Measurements from ENCODE around the gene TEX55. TPM values are rescaled to one million over a fixed set of nuclear protein-coding genes. Genes with fewer than 3 reads are reported as not detected.
"Not testable (repeated sequence)": the region's sequence is repeated elsewhere in the genome, so short reads cannot be mapped to it uniquely, and the experiment has no call there.

TEX55 gene
- total RNA-seq, 1 donor from 2014 or later = not detected

DNA sequence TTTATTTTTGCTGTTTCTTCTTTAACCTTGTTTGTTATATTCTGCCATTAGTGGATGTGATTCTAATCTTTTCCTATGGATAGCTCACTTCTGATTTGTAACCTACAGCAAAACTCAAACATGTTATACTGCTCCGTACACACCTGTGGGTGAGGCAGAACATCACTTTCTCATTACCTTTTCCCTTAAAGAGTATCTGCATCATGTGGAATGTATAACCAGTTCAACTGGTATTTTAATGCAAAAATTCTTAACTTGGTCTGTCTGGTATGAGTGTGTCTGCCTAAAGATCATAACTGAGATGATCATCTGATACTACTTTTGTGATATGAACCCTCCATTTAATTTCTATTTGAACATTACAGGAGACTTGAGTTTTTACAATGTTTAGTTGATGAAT lies 14.4 kb downstream of the TEX55 start:
- DNase-seq (ENCODE audit: low read depth in 2 of 2) = no peak

- no peak for DNase-seq (ENCODE audit: low read depth in 2 of 2)
Observed at GRCh38 chr3:119160815-119161214, 14.8 kb downstream of the TEX55 start.

GRCh38 chr3:119161240-119161639 lies 15.3 kb downstream of the TEX55 start:
- no peak for DNase-seq (ENCODE audit: low read depth in 2 of 2)

DNA sequence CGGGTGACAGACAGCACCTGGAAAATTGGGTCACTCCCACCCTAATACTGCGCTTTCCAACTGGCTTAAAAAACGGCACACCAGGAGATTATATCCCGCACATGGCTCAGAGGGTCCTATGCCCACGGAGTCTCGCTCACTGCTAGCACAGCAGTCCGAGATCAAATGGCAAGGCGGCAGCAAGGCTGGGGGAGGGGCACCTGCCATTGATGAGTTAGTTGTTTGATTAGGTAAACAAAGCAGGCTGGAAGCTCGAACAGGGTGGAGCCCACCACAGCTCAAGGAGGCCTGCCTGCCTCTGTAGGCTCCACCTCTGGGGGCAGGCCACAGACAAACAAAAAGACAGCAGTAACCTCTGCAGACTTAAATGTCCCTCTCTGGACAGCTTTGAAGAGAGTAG lies 18.8 kb downstream of the TEX55 start:
- DNase-seq (ENCODE audit: low read depth in 2 of 2) = not testable (repeated sequence)

GRCh38 chr3:119170821-119171220 lies 24.9 kb downstream of the TEX55 start:
- no peak for DNase-seq (ENCODE audit: low read depth in 2 of 2)

GRCh38 chr3:119173325-119173724 lies 27.4 kb downstream of the TEX55 start, which contains the start of gene UPK1B:
Gene UPK1B, plus strand, starts transcription at chr3:119173598. Its CDS starts 13,144 bp downstream, at chr3:119186742.
- no peak for DNase-seq (ENCODE audit: low read depth in 2 of 2)

DNA sequence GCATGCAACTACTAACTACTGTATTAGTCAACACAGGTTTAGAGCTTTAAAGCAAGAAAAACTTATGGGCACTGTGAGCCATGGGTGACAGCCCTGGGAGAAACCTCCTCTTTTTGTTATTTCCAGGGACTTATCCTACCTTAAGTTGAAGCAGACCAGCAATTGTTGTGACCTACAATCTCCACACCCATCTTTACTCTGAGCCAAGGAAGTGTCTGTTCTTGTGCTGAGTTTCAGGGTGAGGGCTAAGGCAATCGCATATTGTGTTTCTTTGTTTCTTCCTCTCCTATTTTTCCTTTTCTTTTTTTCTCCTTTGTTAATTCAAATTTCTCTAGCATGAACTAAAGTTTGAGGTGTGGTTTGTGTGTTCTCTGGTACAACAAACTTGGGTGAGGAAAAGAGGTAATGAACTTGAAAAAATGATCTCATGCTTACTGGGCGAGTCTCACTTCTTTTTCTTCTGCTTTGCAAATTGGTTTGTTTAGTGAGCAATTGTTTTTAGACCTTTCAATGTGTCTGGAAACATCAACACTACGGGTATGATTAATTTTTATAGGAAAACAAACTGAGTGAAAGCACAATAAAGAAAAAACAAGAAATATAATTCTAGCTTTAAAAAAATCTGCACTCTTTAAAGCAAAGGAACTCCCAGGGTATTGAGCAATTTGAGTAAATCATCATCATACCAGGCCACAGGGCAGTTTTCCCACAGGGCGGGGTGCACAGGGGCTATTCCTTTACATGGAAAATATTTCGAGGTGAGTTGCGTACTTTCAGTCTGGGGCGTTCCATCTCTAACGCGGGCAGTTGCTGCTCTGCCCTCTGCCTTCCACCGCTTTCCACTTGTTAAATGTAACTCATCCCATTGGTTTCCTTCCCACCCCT lies 30.1 kb downstream of the TEX55 start:
- no peak for DNase-seq (ENCODE audit: low read depth in 2 of 2)

DNA sequence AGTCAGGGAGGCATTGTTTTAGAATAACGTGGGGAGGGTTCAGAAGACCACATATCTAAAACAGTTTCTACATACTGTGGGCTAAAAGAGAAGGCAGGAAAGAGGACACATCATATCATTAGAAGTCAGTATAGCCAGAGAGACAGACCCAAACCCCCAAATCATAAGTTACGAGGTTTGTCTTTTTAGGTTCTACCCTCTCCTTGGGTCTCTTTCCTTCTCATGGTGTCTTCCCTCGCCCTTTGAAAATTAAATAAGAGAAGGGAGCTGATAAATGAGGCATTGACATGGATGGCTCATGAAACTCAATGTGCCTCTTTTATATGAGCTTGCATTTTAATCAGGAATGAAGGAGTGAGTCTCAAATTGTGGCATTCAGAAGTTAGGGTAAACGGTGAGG lies 30.8 kb downstream of the TEX55 start:
- no peak for DNase-seq (ENCODE audit: low read depth in 2 of 2)

DNA sequence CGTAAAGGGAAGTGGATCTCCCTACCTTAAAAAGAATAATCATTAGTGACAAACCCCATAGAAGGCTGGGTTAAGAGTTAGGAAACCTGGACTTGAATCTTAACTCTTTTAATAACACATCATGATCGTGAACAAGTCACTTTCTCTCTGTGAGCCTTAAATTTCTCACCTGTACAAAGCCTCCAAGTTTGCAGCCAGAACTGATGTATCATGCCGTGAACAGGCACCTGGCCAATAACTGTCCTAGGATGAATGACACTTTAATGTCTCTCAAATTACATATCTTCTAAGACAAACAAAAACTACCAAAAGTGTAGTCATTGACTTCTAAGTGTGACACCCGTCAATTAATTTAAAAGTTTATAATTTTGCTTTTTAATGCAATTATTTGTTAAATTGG lies 31.4 kb downstream of the TEX55 start:
- no peak for DNase-seq (ENCODE audit: low read depth in 2 of 2)

DNA sequence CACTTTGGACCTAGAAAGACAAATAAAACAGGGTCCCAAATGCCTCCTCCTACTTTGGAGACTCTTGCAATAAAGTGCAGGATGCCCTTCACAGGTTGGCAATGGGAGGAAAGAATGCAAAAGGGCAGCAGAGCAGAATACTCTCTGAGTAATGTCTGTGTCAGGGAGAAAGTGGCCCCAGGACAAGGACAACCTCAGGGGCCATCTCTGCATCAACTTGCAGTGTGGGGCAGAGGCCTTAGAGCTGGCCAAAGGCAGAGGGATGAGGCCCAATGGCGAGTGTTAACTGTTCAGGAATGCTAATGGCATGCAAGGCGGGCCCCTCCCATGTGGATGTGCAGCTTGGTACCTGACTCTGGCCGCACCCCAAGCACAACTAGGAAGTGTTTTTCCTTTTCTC lies 35.8 kb downstream of the TEX55 start:
- DNase-seq (ENCODE audit: low read depth in 2 of 2) = no peak

GRCh38 chr3:119184111-119184510 lies 38.1 kb downstream of the TEX55 start:
- no peak for DNase-seq (ENCODE audit: low read depth in 2 of 2)

DNA sequence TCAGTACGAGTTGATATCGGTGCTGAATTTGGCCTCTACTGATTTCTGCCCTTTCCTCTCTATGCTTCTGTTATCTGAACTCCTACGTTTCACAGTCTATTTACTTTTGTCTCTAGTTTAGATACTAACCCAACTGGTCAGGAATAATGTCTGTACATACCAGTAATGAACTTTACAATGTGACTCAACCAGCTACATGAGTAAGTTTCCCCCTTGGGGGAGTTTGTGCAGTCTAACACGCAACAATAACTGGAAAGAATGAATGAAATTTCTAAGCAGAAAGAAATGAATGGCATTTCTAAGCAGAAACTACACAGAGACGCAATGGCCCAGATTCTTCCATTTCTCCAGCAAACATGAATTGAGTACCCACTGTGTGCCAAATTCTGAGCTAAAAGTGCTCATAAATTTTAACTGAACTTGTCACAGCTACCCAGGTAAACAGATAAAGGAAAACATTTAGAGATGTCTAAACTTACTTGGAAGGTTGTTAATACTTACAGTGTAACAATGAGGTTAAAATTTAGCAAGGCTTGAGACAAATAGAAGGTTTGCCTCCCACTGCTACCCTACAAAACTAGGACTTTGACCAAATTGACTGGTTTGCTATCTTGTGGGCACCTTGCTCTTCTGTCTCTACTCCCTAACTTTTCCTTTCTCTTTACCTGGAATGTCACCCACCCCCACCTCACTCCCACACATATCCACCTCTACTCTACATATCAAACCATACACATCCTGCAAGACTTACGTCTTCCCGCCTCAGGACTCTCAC lies 39.0 kb downstream of the TEX55 start:
- DNase-seq (ENCODE audit: low read depth in 2 of 2) = no peak

- no peak for DNase-seq (ENCODE audit: low read depth in 2 of 2)
Observed at GRCh38 chr3:119187266-119187665, 41.3 kb downstream of the TEX55 start.

GRCh38 chr3:119191800-119192199 lies 45.8 kb downstream of the TEX55 start:
- DNase-seq (ENCODE audit: low read depth in 2 of 2) = no peak

DNA sequence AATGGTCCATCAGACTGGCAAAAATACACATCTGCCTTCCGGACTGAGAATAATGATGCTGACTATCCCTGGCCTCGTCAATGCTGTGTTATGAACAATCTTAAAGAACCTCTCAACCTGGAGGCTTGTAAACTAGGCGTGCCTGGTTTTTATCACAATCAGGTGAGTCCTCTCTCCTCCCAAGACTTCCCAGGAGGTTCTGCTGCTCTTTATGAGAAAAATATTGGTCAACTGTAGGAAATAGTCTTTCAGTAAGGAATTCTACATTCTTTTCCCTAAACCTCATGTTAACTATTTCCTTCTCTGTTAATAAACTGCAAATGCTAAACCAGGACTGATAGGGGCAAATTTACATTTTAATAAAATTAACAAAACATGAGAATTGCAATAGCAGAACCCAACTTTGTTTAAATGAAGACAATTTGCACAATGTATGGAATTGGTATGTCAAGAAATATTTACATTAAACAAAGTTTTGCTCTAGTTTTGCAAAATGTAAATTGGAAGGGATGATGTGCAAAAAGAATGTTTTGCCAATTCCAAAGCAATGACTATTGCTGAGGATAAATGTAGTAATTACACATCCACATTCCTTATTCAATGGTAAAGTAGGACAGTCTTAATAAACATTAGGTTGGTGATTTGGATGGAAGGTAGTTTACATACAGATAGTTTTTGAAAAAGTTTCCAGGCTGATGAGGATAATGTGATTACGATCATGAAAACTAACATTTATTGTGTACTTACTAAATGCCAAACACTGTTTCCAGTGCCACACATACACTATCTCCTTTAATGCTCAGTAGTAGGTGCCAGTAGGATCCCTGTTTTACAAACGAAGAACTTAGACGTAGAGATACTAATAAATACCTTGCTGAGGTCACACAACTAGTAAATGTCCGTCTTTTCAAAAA lies 48.5 kb downstream of the TEX55 start:
- no peak for DNase-seq (ENCODE audit: low read depth in 2 of 2)

- no peak for DNase-seq (ENCODE audit: low read depth in 2 of 2)
Observed at GRCh38 chr3:119195151-119195476, 49.1 kb downstream of the TEX55 start.

- DNase-seq (ENCODE audit: low read depth in 2 of 2) = no peak
Observed at GRCh38 chr3:119195911-119196310, 49.9 kb downstream of the TEX55 start.

Data from lung microvascular endothelial cell (primary cell).